Skeletal muscle satellite cell (primary cell): ENCODE data around the gene SCYL3.

ENCODE experiments used
- H3K27me3 ChIP-seq: 2 replicates; pipeline ENCODE4 v1.7.0; 2013; ENCODE audit warnings: low read length; ENCODE audit not compliant: control insufficient read depth, insufficient read depth
- H3K36me3 ChIP-seq: 2 replicates; pipeline ENCODE4 v1.7.0; 2013; ENCODE audit warnings: mild to moderate bottlenecking, control low read depth, low read length; ENCODE audit not compliant: insufficient read depth
- H3K4me1 ChIP-seq: 2 replicates; pipeline ENCODE4 v1.7.0; 2013; ENCODE audit warnings: low read length; ENCODE audit not compliant: control insufficient read depth, insufficient read depth
- H3K4me2 ChIP-seq: 2 replicates; pipeline ENCODE4 v1.7.0; 2013; ENCODE audit warnings: mild to moderate bottlenecking, low read length
- H3K4me3 ChIP-seq: 2 replicates; pipeline ENCODE4 v1.7.0; 2013; ENCODE audit warnings: low read length
- H3K9ac ChIP-seq: 2 replicates; pipeline ENCODE4 v1.7.0; 2013; ENCODE audit warnings: mild to moderate bottlenecking, low read depth, low read length, moderate library complexity
- H3K9me3 ChIP-seq: replicated peaks from 2 replicates; pipeline ENCODE4 v1.7.0; 2013; ENCODE audit warnings: mild to moderate bottlenecking, control low read depth, low read length

The SCYL3 gene

GRCh38 chr1:169894424-169895145 is 889 bp upstream of the SCYL3 start:
- Histone ChIP-seq H3K4me3 (peak overlapping the region; percentile 84), H3K9me3 (no peaks in the 10 kb centered on the region), H3K36me3 (no peaks in the 10 kb centered on the region), H3K27me3 (peaks cover 20% of the 10 kb centered on the region), H3K4me2 (peak overlapping the region; percentile 80), H3K4me1 (peaks cover 24% of the 10 kb centered on the region), H3K9ac (peak overlapping the region; percentile 90)

- peak overlapping the region; percentile 84 for H3K4me3 ChIP-seq
- peaks cover 7% of the 10 kb centered on the region for H3K36me3 ChIP-seq
- peaks cover 24% of the 10 kb centered on the region for H3K4me1 ChIP-seq
- H3K9me3 ChIP-seq, result no peaks in the 10 kb centered on the region
- H3K4me2 ChIP-seq, result peak overlapping the region; percentile 84
- peaks cover 8% of the 10 kb centered on the region for H3K27me3 ChIP-seq
- H3K9ac ChIP-seq, result peak overlapping the region; percentile 90
Measured at GRCh38 chr1:169892927-169893644, 610 bp downstream of the SCYL3 start.

GRCh38 chr1:169892176-169892926 is 1.3 kb downstream of the SCYL3 start:
- H3K4me2 ChIP-seq, result peak overlapping the region; percentile 84
- peaks cover 4% of the 10 kb centered on the region for H3K27me3 ChIP-seq
- peaks cover 24% of the 10 kb centered on the region for H3K4me1 ChIP-seq
- peak overlapping the region; percentile 84 for H3K4me3 ChIP-seq
- peaks cover 15% of the 10 kb centered on the region for H3K36me3 ChIP-seq
- peak overlapping the region; percentile 90 for H3K9ac ChIP-seq
- H3K9me3 ChIP-seq, result no peaks in the 10 kb centered on the region

- Histone ChIP-seq H3K4me3 (no peak overlapping the region), H3K4me2 (peak overlapping the region; percentile 84), H3K4me1 (peaks cover 24% of the 10 kb centered on the region), H3K9ac (no peak overlapping the region), H3K27me3 (no peaks in the 10 kb centered on the region), H3K9me3 (no peaks in the 10 kb centered on the region), H3K36me3 (peaks cover 15% of the 10 kb centered on the region)
Measured at GRCh38 chr1:169891539-169891885, 2.2 kb downstream of the SCYL3 start.

GRCh38 chr1:169890761-169891538 is 2.7 kb downstream of the SCYL3 start:
- no peak overlapping the region for H3K4me3 ChIP-seq
- H3K9ac ChIP-seq, result no peak overlapping the region
- peaks cover 24% of the 10 kb centered on the region for H3K4me1 ChIP-seq
- H3K4me2 ChIP-seq, result no peak overlapping the region
- peaks cover 15% of the 10 kb centered on the region for H3K36me3 ChIP-seq
- no peaks in the 10 kb centered on the region for H3K9me3 ChIP-seq
- H3K27me3 ChIP-seq, result no peaks in the 10 kb centered on the region

GRCh38 chr1:169889871-169890270 is 3.8 kb downstream of the SCYL3 start:
- no peaks in the 10 kb centered on the region for H3K27me3 ChIP-seq
- no peak overlapping the region for H3K9ac ChIP-seq
- peaks cover 20% of the 10 kb centered on the region for H3K36me3 ChIP-seq
- H3K4me3 ChIP-seq, result no peak overlapping the region
- peaks cover 25% of the 10 kb centered on the region for H3K4me1 ChIP-seq
- H3K4me2 ChIP-seq, result no peak overlapping the region
- H3K9me3 ChIP-seq, result no peaks in the 10 kb centered on the region

GRCh38 chr1:169886931-169887330 is 6.8 kb downstream of the SCYL3 start:
- H3K27me3 ChIP-seq, result no peaks in the 10 kb centered on the region
- no peak overlapping the region for H3K9ac ChIP-seq
- peaks cover 20% of the 10 kb centered on the region for H3K36me3 ChIP-seq
- peaks cover 19% of the 10 kb centered on the region for H3K4me1 ChIP-seq
- no peak overlapping the region for H3K4me3 ChIP-seq
- H3K9me3 ChIP-seq, result no peaks in the 10 kb centered on the region
- no peak overlapping the region for H3K4me2 ChIP-seq

GRCh38 chr1:169886422-169886821 is 7.3 kb downstream of the SCYL3 start:
- Histone ChIP-seq H3K27me3 (no peaks in the 10 kb centered on the region), H3K4me3 (no peak overlapping the region), H3K4me1 (peaks cover 14% of the 10 kb centered on the region), H3K9ac (no peak overlapping the region), H3K36me3 (peaks cover 20% of the 10 kb centered on the region), H3K4me2 (no peak overlapping the region), H3K9me3 (no peaks in the 10 kb centered on the region)

- peaks cover 20% of the 10 kb centered on the region for H3K36me3 ChIP-seq
- no peaks in the 10 kb centered on the region for H3K27me3 ChIP-seq
- peaks cover 7% of the 10 kb centered on the region for H3K4me1 ChIP-seq
- no peak overlapping the region for H3K4me3 ChIP-seq
- no peak overlapping the region for H3K9ac ChIP-seq
- no peak overlapping the region for H3K4me2 ChIP-seq
- H3K9me3 ChIP-seq, result no peaks in the 10 kb centered on the region
Measured at GRCh38 chr1:169885207-169885606, 8.5 kb downstream of the SCYL3 start.

- Histone ChIP-seq H3K9me3 (no peaks in the 10 kb centered on the region), H3K4me1 (peaks cover 7% of the 10 kb centered on the region), H3K27me3 (no peaks in the 10 kb centered on the region), H3K4me3 (no peak overlapping the region), H3K36me3 (peaks cover 20% of the 10 kb centered on the region), H3K4me2 (no peak overlapping the region), H3K9ac (no peak overlapping the region)
Measured at GRCh38 chr1:169884634-169885033, 9.1 kb downstream of the SCYL3 start.

GRCh38 chr1:169882039-169882511 is 11.6 kb downstream of the SCYL3 start:
- Histone ChIP-seq H3K4me2 (no peak overlapping the region), H3K4me3 (no peak overlapping the region), H3K36me3 (peaks cover 9% of the 10 kb centered on the region), H3K27me3 (no peaks in the 10 kb centered on the region), H3K9ac (no peak overlapping the region), H3K9me3 (no peaks in the 10 kb centered on the region), H3K4me1 (peaks cover 16% of the 10 kb centered on the region)
